Measurements from ENCODE around the gene MDFIC2.

Gene MDFIC2

GRCh38 chr3:70231266-70231701 is 81.2 kb downstream of the MDFIC2 start:
- TF ChIP-seq EZH2phosphoT487 (IDR thresholded peaks at IDR 0.05; ENCODE audit: borderline replicate concordance), result no peak
- TF ChIP-seq, protein P1, sequence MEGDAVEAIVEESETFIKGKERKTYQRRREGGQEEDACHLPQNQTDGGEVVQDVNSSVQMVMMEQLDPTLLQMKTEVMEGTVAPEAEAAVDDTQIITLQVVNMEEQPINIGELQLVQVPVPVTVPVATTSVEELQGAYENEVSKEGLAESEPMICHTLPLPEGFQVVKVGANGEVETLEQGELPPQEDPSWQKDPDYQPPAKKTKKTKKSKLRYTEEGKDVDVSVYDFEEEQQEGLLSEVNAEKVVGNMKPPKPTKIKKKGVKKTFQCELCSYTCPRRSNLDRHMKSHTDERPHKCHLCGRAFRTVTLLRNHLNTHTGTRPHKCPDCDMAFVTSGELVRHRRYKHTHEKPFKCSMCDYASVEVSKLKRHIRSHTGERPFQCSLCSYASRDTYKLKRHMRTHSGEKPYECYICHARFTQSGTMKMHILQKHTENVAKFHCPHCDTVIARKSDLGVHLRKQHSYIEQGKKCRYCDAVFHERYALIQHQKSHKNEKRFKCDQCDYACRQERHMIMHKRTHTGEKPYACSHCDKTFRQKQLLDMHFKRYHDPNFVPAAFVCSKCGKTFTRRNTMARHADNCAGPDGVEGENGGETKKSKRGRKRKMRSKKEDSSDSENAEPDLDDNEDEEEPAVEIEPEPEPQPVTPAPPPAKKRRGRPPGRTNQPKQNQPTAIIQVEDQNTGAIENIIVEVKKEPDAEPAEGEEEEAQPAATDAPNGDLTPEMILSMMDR (conservative IDR thresholded peaks at IDR 0.05; ENCODE audit: low read length), result no peak
- Histone ChIP-seq H3K9me3 (ENCODE audit: insufficient read depth, low read depth, low read length) (no peaks in the 10 kb centered on the region), H3K9ac (ENCODE audit: low read depth, low read length, poor library complexity, severe bottlenecking) (no peak overlapping the region), H3K27me3 (ENCODE audit: insufficient read depth, low read length, poor library complexity, severe bottlenecking) (no peaks in the 10 kb centered on the region), H3K4me2 (ENCODE audit: low read depth, low read length, poor library complexity, severe bottlenecking) (no peak overlapping the region), H3K4me3 (ENCODE audit: low read length, poor library complexity, severe bottlenecking) (no peak overlapping the region), H2AFZ (ENCODE audit: low read length) (no peak overlapping the region), H3F3A (ENCODE audit: low read depth) (no peaks in the 10 kb centered on the region), H4K20me1 (ENCODE audit: insufficient read depth, low read length, poor library complexity, severe bottlenecking) (no peaks in the 10 kb centered on the region), H3K36me3 (ENCODE audit: insufficient read depth, low read length) (no peaks in the 10 kb centered on the region), H3K4me1 (ENCODE audit: insufficient read depth, low read length, poor library complexity, severe bottlenecking) (no peaks in the 10 kb centered on the region), H3K79me2 (ENCODE audit: insufficient read depth, low read length) (no peaks in the 10 kb centered on the region), H3K9me2 (replicated peaks; ENCODE audit: low read depth, low read length) (no peaks in the 10 kb centered on the region; the same call in 1 of the 2 replicates)

DNA sequence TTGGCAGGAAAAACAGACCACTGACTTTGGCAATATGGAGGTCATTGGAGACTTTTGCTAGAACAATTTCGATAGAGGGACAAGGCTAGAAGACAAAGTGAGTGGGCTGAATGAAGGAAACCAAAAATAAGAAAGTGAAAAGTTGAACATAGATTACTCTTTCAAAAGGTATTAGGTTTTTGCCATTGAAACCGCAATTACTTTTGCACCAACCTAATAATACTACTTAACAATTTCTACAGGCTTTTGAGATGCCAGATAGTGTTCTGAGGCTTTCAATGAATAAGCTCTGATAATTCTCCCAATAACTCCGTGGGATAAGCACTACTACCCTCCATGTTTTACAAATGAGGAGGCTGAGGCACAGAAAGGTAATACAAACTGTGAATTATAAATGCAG is 85.0 kb downstream of the MDFIC2 start:
- no peaks in the 10 kb centered on the region for H3K27me3 ChIP-seq (ENCODE audit: insufficient read depth, low read length, poor library complexity, severe bottlenecking)
- H3K79me2 ChIP-seq (ENCODE audit: insufficient read depth, low read length), result no peaks in the 10 kb centered on the region
- H3K9me3 ChIP-seq (ENCODE audit: insufficient read depth, low read depth, low read length), result no peaks in the 10 kb centered on the region
- H3F3A ChIP-seq (ENCODE audit: low read depth), result no peaks in the 10 kb centered on the region
- H4K20me1 ChIP-seq (ENCODE audit: insufficient read depth, low read length, poor library complexity, severe bottlenecking), result no peaks in the 10 kb centered on the region
- no peaks in the 10 kb centered on the region for H3K36me3 ChIP-seq (ENCODE audit: insufficient read depth, low read length)
- no peak overlapping the region for H3K4me2 ChIP-seq (ENCODE audit: low read depth, low read length, poor library complexity, severe bottlenecking)
- no peak overlapping the region for H2AFZ ChIP-seq (ENCODE audit: low read length)
- no peaks in the 10 kb centered on the region for H3K4me1 ChIP-seq (ENCODE audit: insufficient read depth, low read length, poor library complexity, severe bottlenecking)
- H3K9me2 ChIP-seq (replicated peaks; ENCODE audit: low read depth, low read length), result no peaks in the 10 kb centered on the region; the same call in 1 of the 2 replicates
- no peak overlapping the region for H3K4me3 ChIP-seq (ENCODE audit: low read length, poor library complexity, severe bottlenecking)
- H3K9ac ChIP-seq (ENCODE audit: low read depth, low read length, poor library complexity, severe bottlenecking), result no peak overlapping the region
- TF ChIP-seq EZH2phosphoT487 (IDR thresholded peaks at IDR 0.05; ENCODE audit: borderline replicate concordance), result no peak
- TF ChIP-seq, protein P1 (conservative IDR thresholded peaks at IDR 0.05; ENCODE audit: low read length), result no peak

DNA sequence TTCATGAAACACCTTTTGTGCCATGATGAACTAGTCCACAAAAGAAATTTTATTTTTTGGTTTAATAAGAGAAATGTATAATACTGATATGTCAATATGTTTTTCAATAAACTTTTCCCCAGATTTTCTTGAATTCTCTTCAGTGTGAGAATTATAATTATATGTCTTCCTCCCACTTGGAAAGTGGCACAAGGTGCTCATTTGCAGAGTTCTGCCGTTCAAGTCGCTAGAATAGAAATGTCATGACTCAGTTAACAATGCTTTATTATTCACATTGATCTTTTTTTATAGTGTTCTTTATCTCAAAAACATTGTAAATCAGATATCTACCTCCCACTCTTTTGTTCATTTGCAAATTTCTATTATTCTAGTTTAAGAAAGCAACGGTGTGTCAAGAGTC is 87.3 kb downstream of the MDFIC2 start:
- Histone ChIP-seq H3F3A (ENCODE audit: low read depth) (no peaks in the 10 kb centered on the region), H3K79me2 (ENCODE audit: insufficient read depth, low read length) (no peaks in the 10 kb centered on the region), H3K9ac (ENCODE audit: low read depth, low read length, poor library complexity, severe bottlenecking) (no peak overlapping the region), H3K9me2 (replicated peaks; ENCODE audit: low read depth, low read length) (no peaks in the 10 kb centered on the region; the same call in 1 of the 2 replicates), H2AFZ (ENCODE audit: low read length) (no peak overlapping the region), H3K4me2 (ENCODE audit: low read depth, low read length, poor library complexity, severe bottlenecking) (no peak overlapping the region), H3K36me3 (ENCODE audit: insufficient read depth, low read length) (no peaks in the 10 kb centered on the region), H3K4me1 (ENCODE audit: insufficient read depth, low read length, poor library complexity, severe bottlenecking) (no peaks in the 10 kb centered on the region), H3K4me3 (ENCODE audit: low read length, poor library complexity, severe bottlenecking) (no peak overlapping the region), H3K27me3 (ENCODE audit: insufficient read depth, low read length, poor library complexity, severe bottlenecking) (no peaks in the 10 kb centered on the region), H3K9me3 (ENCODE audit: insufficient read depth, low read depth, low read length) (no peaks in the 10 kb centered on the region), H4K20me1 (ENCODE audit: insufficient read depth, low read length, poor library complexity, severe bottlenecking) (no peaks in the 10 kb centered on the region)
- no peak for TF ChIP-seq EZH2phosphoT487 (IDR thresholded peaks at IDR 0.05; ENCODE audit: borderline replicate concordance)
- TF ChIP-seq, protein P1 (conservative IDR thresholded peaks at IDR 0.05; ENCODE audit: low read length), result no peak
